Upper lobe of left lung (tissue), 4 donors: ENCODE data around the gene SAMD4B.

Experiments used
- POLR2AphosphoS5 ChIP-seq, 2 donors: sonication (generic); formaldehyde crosslinking; IDR thresholded peaks; one replicate each; pipeline ENCODE4 v1.5.1; 2017; ENCODE audit warnings: antibody characterized with exemption in 2 of 2
- TF ChIP-seq, protein P1 (sequence below), 6 experiments: fragments of 450-650 bp in 4 of 6; fragments of 200-600 bp in 2 of 6; sonication (generic) in 2 of 6; IDR thresholded peaks; one replicate each; pipeline ENCODE4 v1.5.1; 2016 to 2019; ENCODE audit warnings: antibody characterized with exemption in 6 of 6

- TF ChIP-seq, protein P1, sequence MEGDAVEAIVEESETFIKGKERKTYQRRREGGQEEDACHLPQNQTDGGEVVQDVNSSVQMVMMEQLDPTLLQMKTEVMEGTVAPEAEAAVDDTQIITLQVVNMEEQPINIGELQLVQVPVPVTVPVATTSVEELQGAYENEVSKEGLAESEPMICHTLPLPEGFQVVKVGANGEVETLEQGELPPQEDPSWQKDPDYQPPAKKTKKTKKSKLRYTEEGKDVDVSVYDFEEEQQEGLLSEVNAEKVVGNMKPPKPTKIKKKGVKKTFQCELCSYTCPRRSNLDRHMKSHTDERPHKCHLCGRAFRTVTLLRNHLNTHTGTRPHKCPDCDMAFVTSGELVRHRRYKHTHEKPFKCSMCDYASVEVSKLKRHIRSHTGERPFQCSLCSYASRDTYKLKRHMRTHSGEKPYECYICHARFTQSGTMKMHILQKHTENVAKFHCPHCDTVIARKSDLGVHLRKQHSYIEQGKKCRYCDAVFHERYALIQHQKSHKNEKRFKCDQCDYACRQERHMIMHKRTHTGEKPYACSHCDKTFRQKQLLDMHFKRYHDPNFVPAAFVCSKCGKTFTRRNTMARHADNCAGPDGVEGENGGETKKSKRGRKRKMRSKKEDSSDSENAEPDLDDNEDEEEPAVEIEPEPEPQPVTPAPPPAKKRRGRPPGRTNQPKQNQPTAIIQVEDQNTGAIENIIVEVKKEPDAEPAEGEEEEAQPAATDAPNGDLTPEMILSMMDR (IDR thresholded peaks at IDR 0.05) = no peak
- no peak for TF ChIP-seq POLR2AphosphoS5 (IDR thresholded peaks at IDR 0.05)
Measured at GRCh38 chr19:39318071-39318470, 24.1 kb upstream of the SAMD4B start.
